Left renal pelvis (tissue), 4 donors: Measurements from ENCODE around the gene FBXW12. TPM values are rescaled to one million over a fixed set of nuclear protein-coding genes. Genes with fewer than 3 reads are reported as not detected.
A peak's percentile ranks its signal among the peaks of the same experiment; 100 is the strongest.

ENCODE experiments used
- DNase-seq, 4 donors: peaks; one replicate each; pipeline ENCODE4 v3.0.0-alpha.2; 2013; ENCODE audit warnings: low read depth in 4 of 4, low spot score in 3 of 4
- polyA plus RNA-seq, 4 donors: library from polyadenylated mRNA; unstranded; fragments of 120-200 nt; gene quantifications; one replicate each; pipeline ENCODE4 v1.2.1, GENCODE V29; 2013; ENCODE audit not compliant: insufficient read length in 4 of 4

Gene FBXW12
- polyA plus RNA-seq, 4 donors, result 0.08 to 0.84 (median 0.50) TPM

- DNase-seq, result no peak
These were observed 60.7 kb downstream of the FBXW12 start for GRCh38 chr3:48432411-48433371.

GRCh38 chr3:48433472-48434118, 61.6 kb downstream of the FBXW12 start:
- no peak for DNase-seq

GRCh38 chr3:48434591-48435222, 62.7 kb downstream of the FBXW12 start:
- no peak for DNase-seq

GRCh38 chr3:48435223-48435595, 63.2 kb downstream of the FBXW12 start:
- no peak for DNase-seq

- peak in 3 of 4 donors; percentile 76 to 82 (median 77) for DNase-seq
These were observed 63.9 kb downstream of the FBXW12 start for GRCh38 chr3:48435774-48436476.

- DNase-seq, result no peak
These were observed 64.4 kb downstream of the FBXW12 start for GRCh38 chr3:48436477-48436787.

- DNase-seq, result no peak
These were observed 64.8 kb downstream of the FBXW12 start for GRCh38 chr3:48436855-48437254.

- no peak for DNase-seq
These were observed 65.8 kb downstream of the FBXW12 start for GRCh38 chr3:48437812-48438211.

GRCh38 chr3:48439820-48440589, 68.0 kb downstream of the FBXW12 start, which contains the start of the genes CCDC51 and TMA7:
CCDC51 (minus strand) TSS chr3:48440119; CDS start chr3:48435128, 4,991 bp downstream.
TMA7 (plus strand) TSS chr3:48440257; CDS start chr3:48440297, 40 bp downstream.
- peak; percentile 88 to 95 (median 91) for DNase-seq

GRCh38 chr3:48440590-48440958, 68.6 kb downstream of the FBXW12 start:
- DNase-seq, result no peak

- no peak for DNase-seq
These were observed 69.9 kb downstream of the FBXW12 start for GRCh38 chr3:48441940-48442339.

Other genes with a start within 250 kb of the FBXW12 start
- 10 to 100 TPM in 3 of 4 donors, 1 to 10 TPM in 1; 8.4 to 11.5 (median 10.8) TPM for gene CDC25A, start 183.8 kb upstream of the FBXW12 start, polyA plus RNA-seq
- gene CAMP, start 148.7 kb upstream of the FBXW12 start, polyA plus RNA-seq, result 1 to 10 TPM in 2 of 4 donors, under 1 TPM in 2; 0.23 to 1.5 (median 0.82) TPM
- gene ZNF589, start 131.1 kb upstream of the FBXW12 start, polyA plus RNA-seq, result 10 to 100 TPM in 3 of 4 donors, 1 to 10 TPM in 1; 9.0 to 20.0 (median 16.7) TPM
- gene NME6, start 70.9 kb upstream of the FBXW12 start, polyA plus RNA-seq, result 10 to 100 TPM; 23.1 to 37.5 (median 29.1) TPM
- gene SPINK8, start 38.6 kb upstream of the FBXW12 start, polyA plus RNA-seq, result under 1 TPM in 3 of 4 donors, not detected in 1; 0.35 to 0.77 (median 0.52) TPM
- gene PLXNB1, start 57.9 kb downstream of the FBXW12 start, polyA plus RNA-seq, result 100 to 1,000 TPM in 3 of 4 donors, 10 to 100 TPM in 1; 60.5 to 226 (median 169) TPM
- gene CCDC51, start 67.9 kb downstream of the FBXW12 start, polyA plus RNA-seq, result 10 to 100 TPM; 15.5 to 28.3 (median 24.3) TPM
- 100 to 1,000 TPM; 228 to 350 (median 273) TPM for gene TMA7, start 68.0 kb downstream of the FBXW12 start, polyA plus RNA-seq
- 10 to 100 TPM; 13.1 to 16.4 (median 13.5) TPM for gene ATRIP, start 74.5 kb downstream of the FBXW12 start, polyA plus RNA-seq
- gene SHISA5, start 132.0 kb downstream of the FBXW12 start, polyA plus RNA-seq, result 100 to 1,000 TPM; 106 to 114 (median 109) TPM
- gene PFKFB4, start 184.6 kb downstream of the FBXW12 start, polyA plus RNA-seq, result 1 to 10 TPM; 2.9 to 6.5 (median 5.5) TPM
- under 1 TPM; 0.22 to 0.64 (median 0.52) TPM for gene UCN2, start 191.6 kb downstream of the FBXW12 start, polyA plus RNA-seq
- gene COL7A1, start 223.1 kb downstream of the FBXW12 start, polyA plus RNA-seq, result 10 to 100 TPM; 13.3 to 28.7 (median 14.2) TPM
- gene UQCRC1, start 237.4 kb downstream of the FBXW12 start, polyA plus RNA-seq, result 100 to 1,000 TPM; 124 to 300 (median 248) TPM
- not detected for gene TMEM89, start 249.6 kb downstream of the FBXW12 start, polyA plus RNA-seq